Activated naive CD4-positive, alpha-beta T cell treated with anti-CD3 and anti-CD28 coated beads, Interleukin-2, amount 50 U/mL, for 16 hours (primary cell): ENCODE results near the gene TMEM81.

ENCODE experiments used
- DNase-seq: peaks from one replicate; pipeline ENCODE4 v3.0.0-alpha.2; 2020

TMEM81 gene, protein sequence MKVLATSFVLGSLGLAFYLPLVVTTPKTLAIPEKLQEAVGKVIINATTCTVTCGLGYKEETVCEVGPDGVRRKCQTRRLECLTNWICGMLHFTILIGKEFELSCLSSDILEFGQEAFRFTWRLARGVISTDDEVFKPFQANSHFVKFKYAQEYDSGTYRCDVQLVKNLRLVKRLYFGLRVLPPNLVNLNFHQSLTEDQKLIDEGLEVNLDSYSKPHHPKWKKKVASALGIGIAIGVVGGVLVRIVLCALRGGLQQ

GRCh38 chr1:205084360-205084759 lies at the start of gene TMEM81:
Gene TMEM81 (minus strand): TSS chr1:205084460. CDS start chr1:205084320, 140 bp downstream.
- DNase-seq = no peak

DNA sequence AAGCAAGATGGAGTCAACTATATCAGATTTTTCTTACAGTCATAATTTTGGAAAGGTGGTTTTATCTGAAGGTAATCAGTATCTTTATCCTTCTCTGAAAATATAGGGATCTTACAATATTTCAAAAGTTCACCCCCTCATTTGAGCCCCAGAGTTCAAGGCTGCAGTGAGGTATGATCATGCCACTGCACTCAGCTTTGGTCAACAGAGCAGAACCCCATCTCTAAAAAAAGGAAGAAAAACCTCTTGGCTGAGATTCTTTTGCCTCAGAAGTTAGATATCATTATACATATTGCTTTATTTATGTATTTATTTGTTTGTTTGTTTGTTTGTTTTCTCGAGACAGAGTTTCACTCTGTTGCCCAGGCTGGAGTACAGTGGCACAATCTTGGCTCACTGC lies 49.0 kb upstream of the TMEM81 start:
- DNase-seq = no peak

DNA sequence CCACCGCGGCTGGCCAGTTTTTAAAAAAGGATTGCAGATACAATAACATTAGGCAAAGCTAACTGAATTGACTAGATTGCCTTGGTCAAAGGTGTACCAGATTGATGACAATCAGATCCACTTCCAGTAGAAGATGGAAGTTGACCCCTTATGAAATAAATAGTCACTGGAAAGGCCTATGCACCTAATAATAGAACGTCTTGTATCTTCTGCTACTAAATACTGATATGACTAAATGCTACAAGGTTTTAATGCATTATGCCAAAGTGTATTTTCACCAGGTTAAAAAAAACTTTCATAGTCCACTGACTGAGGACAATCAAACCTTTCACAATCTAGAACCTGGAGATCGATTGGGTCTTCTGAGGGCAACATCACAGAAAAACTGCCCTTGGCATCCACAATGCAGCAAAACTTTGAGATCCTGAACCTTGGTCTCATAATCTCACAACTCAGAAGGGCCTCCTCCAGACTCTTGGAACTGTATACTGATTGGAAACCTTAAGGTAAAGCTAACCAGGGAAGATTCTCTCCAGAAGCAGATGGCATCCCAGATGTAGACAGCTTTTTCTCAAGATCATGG lies 45.3 kb upstream of the TMEM81 start:
- no peak for DNase-seq

- DNase-seq = no peak
These were observed 43.8 kb upstream of the TMEM81 start for GRCh38 chr1:205128050-205128449.

- no peak for DNase-seq
These were observed 43.4 kb upstream of the TMEM81 start for GRCh38 chr1:205127646-205128045.

GRCh38 chr1:205124726-205125125 lies 40.5 kb upstream of the TMEM81 start:
- DNase-seq = no peak

DNA sequence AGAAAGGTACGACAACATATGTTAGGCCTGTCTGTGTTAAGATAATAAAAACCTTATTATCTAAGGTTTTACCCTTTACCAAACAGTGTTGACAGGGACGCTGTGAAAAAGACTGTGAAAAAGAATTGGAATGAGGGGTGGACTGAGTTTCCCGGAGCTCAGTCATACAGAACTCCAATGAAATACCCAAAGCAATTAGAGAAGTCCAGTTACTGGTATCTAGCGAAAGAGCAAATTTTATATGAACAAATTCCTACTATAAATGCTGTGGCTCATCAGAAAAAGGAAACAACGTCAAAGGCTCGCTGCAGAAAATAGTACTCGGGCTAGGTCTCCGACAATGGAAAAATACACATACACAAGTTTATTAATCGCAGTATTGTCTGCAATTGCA lies 38.2 kb upstream of the TMEM81 start:
- no peak for DNase-seq

DNA sequence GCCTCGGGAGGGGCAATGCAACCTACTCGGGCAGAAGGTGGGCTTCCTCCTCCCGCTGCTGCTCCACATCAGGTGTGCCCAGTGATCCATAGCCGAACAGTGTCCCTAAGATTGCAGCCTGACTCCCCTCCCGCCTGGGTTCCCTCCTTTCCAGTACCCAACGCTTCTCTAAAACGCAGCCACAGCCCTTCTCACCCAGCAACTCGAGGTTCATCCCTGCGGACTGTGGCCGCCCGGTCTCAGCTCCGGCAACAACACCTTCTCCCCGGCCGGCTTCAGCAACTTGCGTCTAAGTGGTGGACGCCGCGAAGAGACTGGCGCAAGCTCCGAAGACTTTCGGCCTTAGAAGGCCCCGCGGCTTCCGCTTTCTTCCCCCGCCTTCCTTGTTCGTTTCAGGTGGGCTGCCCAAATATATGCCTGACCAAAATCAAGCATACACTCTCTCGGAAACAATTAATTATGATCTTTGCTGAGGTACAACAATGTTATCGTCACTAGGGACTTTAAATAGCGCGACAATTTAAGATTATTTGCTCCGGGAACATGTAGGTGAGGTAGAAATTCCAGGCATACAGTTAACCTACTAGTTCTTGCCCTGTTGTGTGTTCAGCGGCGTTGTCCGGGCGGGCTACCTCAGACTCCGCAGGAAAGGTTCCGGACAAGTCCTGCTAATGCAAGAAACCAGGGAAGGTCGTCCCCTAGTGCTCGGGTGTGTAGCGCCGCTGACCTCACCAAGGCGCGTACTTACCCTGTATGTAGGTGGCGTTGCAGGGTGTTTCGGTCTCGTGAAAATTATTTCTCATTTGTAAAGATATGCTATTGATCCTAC lies 37.6 kb upstream of the TMEM81 start, which contains the start of gene RBBP5:
Gene RBBP5, minus strand, starts transcription at position 319 of the 829 bp plus-strand sequence. Its CDS starts 105 bp downstream, at position 214.
- peak; percentile 95 for DNase-seq

DNA sequence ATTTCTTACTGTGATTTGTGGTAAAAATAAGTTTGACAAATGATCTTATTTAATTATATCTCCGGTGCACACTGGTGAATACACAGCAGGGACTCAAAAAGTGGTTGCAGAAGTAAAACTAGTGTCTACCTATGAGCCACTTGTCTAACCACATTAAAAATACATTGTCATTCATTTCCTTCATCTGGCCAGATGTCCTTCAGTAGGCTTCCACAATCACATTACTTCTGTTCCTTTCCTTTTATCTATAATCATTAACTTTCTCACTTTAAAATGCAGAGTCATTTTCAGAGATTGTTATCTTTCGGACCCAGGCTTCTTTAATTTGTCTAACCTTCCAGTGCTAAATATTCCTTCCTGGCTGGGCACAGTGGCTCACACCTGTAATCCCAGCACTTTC lies 34.5 kb upstream of the TMEM81 start:
- no peak for DNase-seq

DNA sequence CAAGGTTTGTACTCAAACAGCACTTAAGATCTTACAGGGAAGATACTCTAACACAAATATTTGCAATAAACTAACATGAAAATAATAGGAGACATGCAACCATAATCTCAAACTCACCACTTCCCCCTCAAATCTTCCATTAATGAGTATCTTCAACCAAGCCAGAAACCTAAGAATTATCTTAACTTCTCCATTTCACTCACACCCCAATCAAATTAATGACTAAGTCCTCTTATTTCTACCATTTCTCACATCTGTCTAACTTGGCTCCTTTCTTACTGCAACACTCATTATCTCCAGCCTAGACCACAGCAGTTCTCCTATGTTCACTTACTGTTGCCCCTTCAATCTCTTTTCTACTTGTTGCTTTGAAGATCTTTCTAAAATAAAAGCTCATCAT lies 27.1 kb upstream of the TMEM81 start:
- no peak for DNase-seq

GRCh38 chr1:205109711-205110110 lies 25.5 kb upstream of the TMEM81 start:
- DNase-seq = no peak

DNA sequence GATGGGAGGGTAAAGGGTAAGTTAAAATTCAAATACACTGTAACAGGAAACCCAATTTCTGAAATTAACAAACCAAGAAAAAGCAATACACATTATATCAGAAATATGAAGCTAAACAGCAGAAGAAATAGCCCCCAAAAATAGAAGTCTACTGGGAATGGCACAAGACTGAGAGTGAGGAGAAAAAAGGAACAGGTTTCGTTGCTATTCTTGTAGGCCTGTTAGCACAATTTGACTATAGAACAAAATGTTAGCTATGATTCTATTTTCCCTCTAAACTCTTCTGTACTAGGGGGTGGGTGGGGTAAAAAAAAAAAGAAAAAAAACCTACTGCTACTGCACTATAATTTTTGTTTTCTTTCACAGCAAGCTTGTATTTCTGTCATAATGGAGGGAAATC lies 25.0 kb upstream of the TMEM81 start:
- DNase-seq = no peak

- DNase-seq = no peak
These were observed 24.2 kb upstream of the TMEM81 start for GRCh38 chr1:205108464-205108863.

DNA sequence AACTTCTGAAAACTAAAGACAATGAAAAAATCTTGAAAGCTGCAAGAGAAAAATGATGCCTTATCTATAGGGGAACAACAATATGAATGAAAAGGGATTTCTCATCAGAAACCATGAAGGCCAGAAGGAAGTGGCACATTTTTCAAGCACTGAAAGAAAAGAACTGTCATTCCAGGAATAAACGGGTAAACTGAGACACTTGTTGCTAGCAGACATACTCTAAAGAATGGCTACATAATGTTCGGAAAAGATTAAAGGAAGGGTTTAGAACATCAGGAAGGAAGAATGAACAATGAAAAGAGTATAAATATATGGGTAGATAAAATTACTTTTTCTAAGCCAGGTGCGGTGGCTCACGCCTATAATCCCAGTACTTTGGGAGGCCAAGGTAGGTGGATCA lies 23.1 kb upstream of the TMEM81 start:
- no peak for DNase-seq

DNA sequence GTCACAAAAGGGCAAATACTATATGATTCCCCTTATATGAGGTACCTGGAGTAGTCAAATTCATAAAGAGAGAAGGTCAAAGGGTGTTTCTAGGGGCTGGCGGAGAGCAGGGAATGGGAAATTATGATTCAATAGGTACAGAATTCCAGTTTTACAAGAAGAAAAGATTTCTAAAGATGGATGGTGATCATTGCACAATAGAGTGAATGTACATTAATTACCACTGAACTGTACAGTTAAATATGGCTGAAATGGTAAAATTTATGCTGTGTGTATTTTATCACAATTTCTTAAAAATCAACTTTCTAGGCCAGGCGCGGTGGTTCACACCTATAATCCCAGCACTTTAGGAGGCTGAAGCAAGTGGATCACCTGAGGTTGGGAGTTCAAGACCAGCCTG lies 18.1 kb upstream of the TMEM81 start:
- no peak for DNase-seq

DNA sequence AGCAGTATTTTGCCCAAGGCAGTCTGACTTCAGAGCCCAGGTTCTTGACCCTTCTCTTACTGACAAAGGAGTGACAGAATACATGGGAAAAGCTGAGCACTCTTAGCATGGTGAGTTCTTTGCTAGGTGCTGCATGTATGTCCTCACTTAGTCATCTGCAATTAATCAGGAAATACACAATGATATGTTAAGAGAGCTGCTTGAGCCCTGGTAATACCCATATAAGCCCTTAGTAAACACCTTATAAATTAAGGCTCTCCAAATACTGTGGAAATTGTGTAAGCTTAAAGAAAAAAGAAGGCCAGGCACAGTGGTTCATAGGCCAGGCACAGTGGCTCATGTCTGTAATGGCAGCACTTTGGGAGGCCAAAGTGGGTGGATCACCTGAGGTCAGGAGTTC lies 14.0 kb upstream of the TMEM81 start:
- DNase-seq = no peak

GRCh38 chr1:205095422-205095821 lies 11.2 kb upstream of the TMEM81 start:
- no peak for DNase-seq

DNA sequence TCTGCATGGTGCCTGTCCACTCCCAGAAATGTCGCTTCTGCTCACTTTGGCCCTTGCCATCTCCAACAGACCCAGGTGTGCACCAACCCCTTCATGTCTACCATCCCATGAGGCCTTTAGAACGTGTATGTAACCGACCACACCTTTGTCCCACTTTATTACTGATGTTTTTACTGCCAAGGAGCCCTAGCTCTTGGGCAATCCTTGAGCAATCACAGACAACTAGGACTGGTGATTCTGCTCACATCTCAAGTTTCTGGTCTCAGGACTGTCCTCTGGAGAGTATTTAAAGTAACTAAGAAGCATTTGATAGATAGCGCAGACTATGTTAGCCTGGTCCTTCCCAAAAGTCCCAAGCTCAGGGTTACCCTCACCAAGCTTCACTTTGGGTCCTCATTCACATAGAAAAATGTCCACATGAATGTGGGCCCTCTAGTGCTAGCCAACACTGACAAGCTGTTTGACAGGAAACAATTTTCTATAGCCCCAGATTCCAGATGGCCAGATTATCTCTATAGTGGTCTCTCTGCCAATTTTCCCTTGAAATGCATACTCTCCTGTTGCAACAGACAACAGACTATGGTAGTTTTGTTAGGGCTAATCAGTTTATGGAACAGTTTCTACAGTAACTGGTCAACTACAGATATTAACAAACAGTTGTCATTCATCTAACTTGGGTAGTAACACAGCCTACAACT lies 6.9 kb upstream of the TMEM81 start:
- no peak for DNase-seq

GRCh38 chr1:205088341-205088740 lies 4.1 kb upstream of the TMEM81 start:
- no peak for DNase-seq

- no peak for DNase-seq
These were observed 1.8 kb downstream of the TMEM81 start for GRCh38 chr1:205082431-205082830.

GRCh38 chr1:205077934-205078311 lies 6.3 kb downstream of the TMEM81 start:
- no peak for DNase-seq

- DNase-seq = no peak
These were observed 6.9 kb downstream of the TMEM81 start for GRCh38 chr1:205077158-205077933.
